GM12878 (cell line): ENCODE results near the gene SLC35A2. TPM values are rescaled to one million over a fixed set of nuclear protein-coding genes. Genes with fewer than 3 reads are reported as not detected.
"Not testable (repeated sequence)": the region's sequence is repeated elsewhere in the genome, so short reads cannot be mapped to it uniquely, and the experiment has no call there.

Experiments used
- ATAC-seq: fragments of 200-7000 bp; cut with Tn5 transposase; 3 replicates; pipeline ENCODE4 v1.9.1; 2020; ENCODE audit warnings: mild to moderate bottlenecking, moderate library complexity
- BruUV-seq: library from RNA; stranded (reverse); fragments of 400-500 nt; replicated peaks from 2 replicates; lab custom pipeline; 2021; lab: Mats Ljungman, UMichigan
- CTCF ChIA-PET: fragments of 300-600 bp; sonication (Branson Sonifier 250); formaldehyde crosslinking; extraction: SDS; loops from one replicate; lab custom pipeline; 2021; ENCODE audit warnings: inconsistent platforms; lab: Yijun Ruan, JAX
- POLR2A ChIA-PET: fragments of 350-600 bp; formaldehyde crosslinking; extraction: SDS; loops from one replicate; lab custom pipeline; 2021; ENCODE audit warnings: inconsistent platforms; lab: Charles Lee
- RAD21 ChIA-PET: fragments of 300-600 bp; sonication (Branson Sonifier 250); formaldehyde crosslinking; loops from one replicate; lab custom pipeline; 2023; ENCODE audit warnings: antibody characterized with exemption; ENCODE audit not compliant: unreplicated experiment; lab: Charles Lee
- SMC1A ChIA-PET: fragments of 300-600 bp; sonication (Branson Sonifier 250); formaldehyde crosslinking; loops from one replicate; lab custom pipeline; 2023; ENCODE audit not compliant: unreplicated experiment, uncharacterized antibody; lab: Charles Lee
- DNase-seq: peaks from one replicate; pipeline ENCODE4 v3.0.0-alpha.2; 2011; ENCODE audit warnings: low read depth, low spot score
- FAIRE-seq: peaks from 3 replicates; lab custom pipeline; 2011; peaks lifted over from hg19 to GRCh38; lab: Jason Lieb, UNC
- H2AFZ ChIP-seq: 2 replicates; pipeline ENCODE4 v1.6.0; 2011; ENCODE audit warnings: low read depth, low read length, control low read depth; ENCODE audit not compliant: control insufficient read depth
- H3K27ac ChIP-seq: 2 replicates; pipeline ENCODE4 v1.5.1; 2011; ENCODE audit warnings: control low read depth; ENCODE audit not compliant: control insufficient read depth, insufficient read depth
- H3K27me3 ChIP-seq, 2 experiments: replicated peaks in 1 of 2; 2 replicates each; pipeline versions ENCODE4 v1.6.0 to v1.6.1; 2011; ENCODE audit warnings: low read length in 1 of 2; ENCODE audit not compliant: control insufficient read depth in 2 of 2, insufficient read depth in 2 of 2
- H3K36me3 ChIP-seq, 2 experiments: 2 replicates each; pipeline ENCODE4 v1.5.1; 2011; ENCODE audit warnings: low read length in 1 of 2; ENCODE audit not compliant: control insufficient read depth in 2 of 2, insufficient read depth in 2 of 2
- H3K4me1 ChIP-seq: 2 replicates; pipeline ENCODE4 v1.6.1; 2011; ENCODE audit warnings: mild to moderate bottlenecking, low read length, moderate library complexity, mixed read lengths; ENCODE audit not compliant: control insufficient read depth, insufficient read depth
- H3K4me2 ChIP-seq: 2 replicates; pipeline ENCODE4 v1.6.0; 2011; ENCODE audit warnings: control low read depth; ENCODE audit not compliant: control insufficient read depth, insufficient read depth
- H3K4me3 ChIP-seq: fragments of 200-600 bp; sonication (generic); 2 replicates; pipeline ENCODE4 v1.5.1; 2016
- H3K79me2 ChIP-seq: 2 replicates; pipeline ENCODE4 v1.6.0; 2011; ENCODE audit warnings: low read length; ENCODE audit not compliant: control insufficient read depth, insufficient read depth
- H3K9ac ChIP-seq: 2 replicates; pipeline ENCODE4 v1.8.0; 2011; ENCODE audit warnings: low read length, control low read depth, mixed read lengths; ENCODE audit not compliant: control insufficient read depth, insufficient read depth
- H3K9me3 ChIP-seq: replicated peaks from 3 replicates; pipeline ENCODE4 v1.5.1; 2011; ENCODE audit warnings: mild to moderate bottlenecking, low read length; ENCODE audit not compliant: control insufficient read depth, insufficient read depth
- H4K20me1 ChIP-seq: 2 replicates; pipeline ENCODE4 v1.6.0; 2011; ENCODE audit not compliant: control insufficient read depth, insufficient read depth
- SIX5 ChIP-seq: IDR thresholded peaks from 2 replicates; pipeline ENCODE4 v1.6.1; 2011; ENCODE audit warnings: mild to moderate bottlenecking, low read depth, low read length, moderate library complexity; ENCODE audit not compliant: severe bottlenecking
- SMARCA5 ChIP-seq: fragments of 450-650 bp; IDR thresholded peaks from 2 replicates; pipeline ENCODE4 v1.6.1; 2017; ENCODE audit warnings: mild to moderate bottlenecking
- WGBS: methylation state at CpG from one replicate; pipeline ENCODE4 v1.1.6; 2016; ENCODE audit warnings: low lambda C conversion rate; ENCODE audit not compliant: insufficient replicate concordance, insufficient coverage; ENCODE audit errors: missing lambda C conversion rate; 5-methylcytosine and 5-hydroxymethylcytosine counted together
- in situ Hi-C: fragments of 300-500 bp; cut with MboI; formaldehyde crosslinking; loops from 9 replicates; pipeline ENCODE4 v1.14.3; 2018; ENCODE audit warnings: mixed read lengths
- intact Hi-C: fragments of 100-400 bp; cut with micrococcal nuclease; formaldehyde crosslinking; loops from one replicate; pipeline ENCODE4 v1.14.2; 2022; ENCODE audit not compliant: unreplicated experiment
- polyA plus RNA-seq, 11 experiments: library from polyadenylated mRNA; depleted of rRNA in 4 of 11; unstranded in 6 of 11; stranded (reverse) in 5 of 11; fragments of >200 nt; fragmentation: Nextera tagmentation in 4 of 11; fragmentation: Illumina TruSeq in 1 of 11; extraction: Ambion mirVana in 4 of 11; extraction: Trizol in 1 of 11; gene quantifications; 1 replicate in 1 of 11; 2 replicates in 10 of 11; pipeline versions ENCODE4 v1.2.1 to v1.2.3, GENCODE V29; 2011 to 2016; ENCODE audit warnings: inconsistent platforms in 2 of 11, missing spikeins in 2 of 11, low read depth in 1 of 11
- total RNA-seq, 4 experiments: library from RNA; depleted of rRNA in 3 of 4; stranded (reverse); fragments of >200 nt in 3 of 4; fragmentation: Illumina TruSeq in 1 of 4; extraction: Trizol in 1 of 4; gene quantifications; 2 replicates each; pipeline versions ENCODE4 v1.2.1 to v1.2.3, GENCODE V29; 2013 to 2021

SLC35A2 gene
- total and polyA plus RNA-seq, 10 of the 15 experiments (the other 5 are each of a cell fraction or from before 2014, with no cell fraction given): 2.1 to 27.4 (median 14.9) TPM

DNA sequence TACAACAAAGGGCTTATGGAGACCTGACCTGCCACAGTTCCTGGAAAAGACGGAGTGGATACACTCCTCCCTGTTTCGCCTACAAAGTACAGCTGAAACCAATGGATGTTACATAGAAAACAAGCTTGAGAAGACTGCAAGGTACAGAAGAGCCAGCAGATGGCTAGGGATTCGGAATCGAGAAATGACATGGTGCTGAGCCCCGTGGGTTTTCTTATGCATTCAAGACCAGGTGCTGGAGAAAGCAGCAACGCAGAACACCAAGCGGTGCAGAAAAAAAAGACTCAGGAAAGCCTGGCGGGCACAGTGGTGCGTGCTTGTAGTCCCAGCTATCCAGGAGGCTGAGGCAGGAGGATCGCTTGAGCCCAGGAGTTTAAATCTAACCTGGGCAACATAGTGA lies 27.7 kb downstream of the SLC35A2 start:
- RAD21 ChIA-PET: no interaction called here
- BruUV-seq: no TSS peak
- no peak overlapping the region for H3K27ac ChIP-seq
- SMC1A ChIA-PET: no interaction called here
- no peaks in the 10 kb centered on the region for H3K4me1 ChIP-seq
- POLR2A ChIA-PET: no interaction called here
- no peak overlapping the region for H3K9ac ChIP-seq
- WGBS: 50% methylated on average over 10 of the region's 10 CpGs
- intact Hi-C loops: no loop called here
- H4K20me1 ChIP-seq: no peaks in the 10 kb centered on the region
- H3K79me2 ChIP-seq: no peaks in the 10 kb centered on the region
- ATAC-seq (no peak), DNase-seq (no peak), FAIRE-seq (no peak)
- H3K4me2 ChIP-seq: no peak overlapping the region
- no peaks in the 10 kb centered on the region for H3K36me3 ChIP-seq
- H2AFZ ChIP-seq: no peak overlapping the region
- TF ChIP-seq SIX5 (no peak), SMARCA5 (no peak)
- no peak overlapping the region for H3K4me3 ChIP-seq
- in situ Hi-C loops: no loop called here
- no peaks in the 10 kb centered on the region for H3K9me3 ChIP-seq
- no peaks in the 10 kb centered on the region for H3K27me3 ChIP-seq
- CTCF ChIA-PET: no interaction called here

GRCh38 chrX:48876944-48877343 lies 34.5 kb downstream of the SLC35A2 start:
- H3K27me3 ChIP-seq, H3K79me2 ChIP-seq, CTCF ChIA-PET, H3K9me3 ChIP-seq, H2AFZ ChIP-seq, DNase-seq, H3K27ac ChIP-seq, H3K4me1 ChIP-seq, H4K20me1 ChIP-seq, H3K9ac ChIP-seq, H3K4me3 ChIP-seq, RAD21 ChIA-PET, SMC1A ChIA-PET, ATAC-seq, H3K36me3 ChIP-seq, intact Hi-C loops, H3K4me2 ChIP-seq, FAIRE-seq, POLR2A ChIA-PET, in situ Hi-C loops, BruUV-seq: not testable (repeated sequence)
- WGBS: 29% methylated on average over 4 of the region's 4 CpGs

- CTCF ChIA-PET: interaction anchor here (1.1 kb wide), 1 partner anchor 36 kb away, joined by 4 read pairs; no protein-coding TSS in a partner anchor
- H4K20me1 ChIP-seq, POLR2A ChIA-PET, H3K27ac ChIP-seq, ATAC-seq, H3K4me3 ChIP-seq, H3K79me2 ChIP-seq, DNase-seq, H3K27me3 ChIP-seq, H3K36me3 ChIP-seq, H3K4me1 ChIP-seq, RAD21 ChIA-PET, H3K9ac ChIP-seq, SMC1A ChIA-PET, H3K9me3 ChIP-seq, H3K4me2 ChIP-seq, intact Hi-C loops, FAIRE-seq, H2AFZ ChIP-seq, BruUV-seq: not testable (repeated sequence)
- WGBS: 0% methylated on average over 1 of the region's 2 CpGs
- in situ Hi-C loops: loop anchor here (25.0 kb wide), 1 partner anchor 990 kb away; no protein-coding TSS in a partner anchor
These were observed 39.4 kb downstream of the SLC35A2 start for GRCh38 chrX:48872017-48872416.
